ENCODE measurements around the gene MDGA2.

DNA sequence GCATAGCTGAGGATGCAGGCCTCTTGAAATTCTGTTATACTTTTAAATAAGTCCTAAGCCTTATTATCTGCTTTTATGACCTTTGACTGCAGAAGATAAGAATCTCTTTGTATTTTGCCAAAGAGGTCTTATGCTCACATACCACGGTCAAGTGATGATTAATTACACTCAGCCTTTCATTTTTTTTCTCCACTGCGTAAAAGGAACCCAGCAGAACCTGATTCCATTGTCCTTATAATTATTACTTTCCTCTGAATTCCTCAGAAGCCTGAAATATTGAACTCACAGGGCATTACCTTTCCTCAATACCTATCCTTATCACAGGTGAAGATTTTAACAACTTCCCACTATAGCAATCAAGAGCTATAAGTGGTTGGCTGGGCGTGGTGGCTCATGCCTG is 525.1 kb downstream of the MDGA2 start:
- TF ChIP-seq, protein P1, sequence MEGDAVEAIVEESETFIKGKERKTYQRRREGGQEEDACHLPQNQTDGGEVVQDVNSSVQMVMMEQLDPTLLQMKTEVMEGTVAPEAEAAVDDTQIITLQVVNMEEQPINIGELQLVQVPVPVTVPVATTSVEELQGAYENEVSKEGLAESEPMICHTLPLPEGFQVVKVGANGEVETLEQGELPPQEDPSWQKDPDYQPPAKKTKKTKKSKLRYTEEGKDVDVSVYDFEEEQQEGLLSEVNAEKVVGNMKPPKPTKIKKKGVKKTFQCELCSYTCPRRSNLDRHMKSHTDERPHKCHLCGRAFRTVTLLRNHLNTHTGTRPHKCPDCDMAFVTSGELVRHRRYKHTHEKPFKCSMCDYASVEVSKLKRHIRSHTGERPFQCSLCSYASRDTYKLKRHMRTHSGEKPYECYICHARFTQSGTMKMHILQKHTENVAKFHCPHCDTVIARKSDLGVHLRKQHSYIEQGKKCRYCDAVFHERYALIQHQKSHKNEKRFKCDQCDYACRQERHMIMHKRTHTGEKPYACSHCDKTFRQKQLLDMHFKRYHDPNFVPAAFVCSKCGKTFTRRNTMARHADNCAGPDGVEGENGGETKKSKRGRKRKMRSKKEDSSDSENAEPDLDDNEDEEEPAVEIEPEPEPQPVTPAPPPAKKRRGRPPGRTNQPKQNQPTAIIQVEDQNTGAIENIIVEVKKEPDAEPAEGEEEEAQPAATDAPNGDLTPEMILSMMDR (IDR thresholded peaks at IDR 0.05), result no peak
- TF ChIP-seq POLR2A (IDR thresholded peaks at IDR 0.05), result no peak

All from Peyer's patch (tissue), 4 donors.